ENCODE results near the gene ZNF598. TPM values are rescaled to one million over a fixed set of nuclear protein-coding genes. Genes with fewer than 3 reads are reported as not detected.
"Not testable (repeated sequence)": the region's sequence is repeated elsewhere in the genome, so short reads cannot be mapped to it uniquely, and the experiment has no call there.

The ZNF598 gene
- total RNA-seq, 3 donors from 2014 or later: 118 to 127 (median 126) TPM

DNA sequence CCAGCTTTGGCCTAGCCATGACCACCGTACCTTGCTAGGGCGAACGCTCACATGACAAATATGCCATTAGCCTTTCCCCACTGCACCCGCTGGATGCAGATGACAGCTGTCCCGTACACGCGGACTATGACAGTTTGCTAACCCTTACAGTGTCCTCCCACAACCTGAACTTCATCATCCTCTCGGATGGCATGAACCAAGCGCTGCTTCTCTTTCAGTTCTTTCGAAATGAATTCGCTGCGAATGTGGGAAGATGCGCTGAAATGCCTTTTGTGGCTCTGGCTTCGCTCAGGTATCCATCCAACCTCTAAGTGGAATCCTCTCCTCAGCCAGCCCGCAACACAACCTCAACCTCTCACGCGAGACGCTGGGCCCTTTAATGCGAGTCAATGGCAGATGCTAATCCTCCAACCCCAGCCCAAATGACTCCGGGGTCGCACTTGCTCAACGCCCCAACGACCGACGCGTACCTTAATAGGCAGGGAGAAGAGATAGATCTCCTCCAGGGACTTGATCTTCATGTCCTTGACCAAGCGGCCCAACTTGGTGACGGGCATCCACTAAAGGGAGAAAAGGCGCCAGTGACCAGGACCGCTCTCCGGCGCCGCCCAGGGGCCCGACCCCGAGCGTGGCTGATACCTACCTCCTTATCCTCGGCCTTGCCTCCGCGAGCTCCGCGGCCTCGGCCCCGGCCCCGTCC, 45.7 kb downstream of the ZNF598 start:
- Mint-ChIP-seq H3K4me1 (ENCODE audit: low read depth) (peaks cover 30% of the 10 kb centered on the region), H3K27me3 (ENCODE audit: low read depth) (no peaks in the 10 kb centered on the region), H3K36me3 (ENCODE audit: insufficient read depth) (peaks cover 37% of the 10 kb centered on the region), H3K9me3 (no peaks in the 10 kb centered on the region), H3K4me3 (peak overlapping the region; percentile 92)
- ATAC-seq (peak; percentile 0 to 1), DNase-seq (peak; percentile 34)

DNA sequence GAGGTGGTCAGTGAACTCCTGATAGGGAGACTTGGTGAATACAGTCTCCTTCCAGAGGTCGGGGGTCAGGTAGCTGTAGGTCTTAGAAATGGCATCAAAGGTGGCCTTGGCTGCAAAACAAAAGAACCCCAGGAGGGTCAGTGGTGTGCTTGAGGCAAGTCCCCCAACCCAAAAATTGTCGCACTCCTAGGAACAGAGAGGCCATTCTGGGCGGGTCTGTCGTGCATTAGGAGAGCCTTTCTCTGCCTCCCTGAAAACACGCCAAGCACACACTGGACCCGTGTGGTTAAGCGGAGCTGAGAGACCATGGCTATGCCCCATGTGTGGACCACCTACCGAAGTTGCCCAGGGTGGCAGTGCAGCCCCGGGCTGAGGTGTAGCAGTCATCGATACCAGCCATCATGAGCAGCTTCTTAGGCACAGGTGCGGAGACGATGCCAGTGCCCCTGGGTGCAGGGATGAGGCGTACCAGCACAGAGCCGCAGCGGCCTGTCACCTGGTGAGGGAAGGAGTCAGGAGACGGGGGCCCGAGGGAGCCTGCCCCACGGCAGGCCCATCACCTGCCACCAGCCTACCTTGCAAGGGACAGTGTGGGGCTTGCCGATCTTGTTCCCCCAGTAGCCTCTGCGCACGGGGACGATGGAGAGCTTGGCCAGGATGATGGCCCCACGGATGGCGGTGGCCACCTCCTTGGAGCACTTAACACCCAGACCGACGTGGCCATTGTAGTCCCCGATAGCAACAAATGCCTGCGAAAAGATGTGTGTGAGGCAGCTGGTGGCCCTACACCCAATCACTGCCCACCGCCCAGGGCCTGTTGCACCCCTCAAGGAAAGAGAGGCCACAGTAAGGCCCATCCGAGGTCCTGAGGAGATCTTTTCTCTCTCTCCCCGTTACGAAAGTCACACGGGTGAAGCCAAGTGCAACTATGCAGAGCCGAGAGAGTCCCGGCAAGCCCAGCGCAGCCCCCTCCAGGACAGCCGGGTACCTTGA, 47.2 kb downstream of the ZNF598 start:
- not testable (repeated sequence) for ATAC-seq; H3K9me3 Mint-ChIP-seq; DNase-seq; H3K27me3 Mint-ChIP-seq (ENCODE audit: low read depth)
- Mint-ChIP-seq H3K4me3 (peak overlapping the region; percentile 92), H3K36me3 (ENCODE audit: insufficient read depth) (peaks cover 37% of the 10 kb centered on the region), H3K4me1 (ENCODE audit: low read depth) (peaks cover 30% of the 10 kb centered on the region)

DNA sequence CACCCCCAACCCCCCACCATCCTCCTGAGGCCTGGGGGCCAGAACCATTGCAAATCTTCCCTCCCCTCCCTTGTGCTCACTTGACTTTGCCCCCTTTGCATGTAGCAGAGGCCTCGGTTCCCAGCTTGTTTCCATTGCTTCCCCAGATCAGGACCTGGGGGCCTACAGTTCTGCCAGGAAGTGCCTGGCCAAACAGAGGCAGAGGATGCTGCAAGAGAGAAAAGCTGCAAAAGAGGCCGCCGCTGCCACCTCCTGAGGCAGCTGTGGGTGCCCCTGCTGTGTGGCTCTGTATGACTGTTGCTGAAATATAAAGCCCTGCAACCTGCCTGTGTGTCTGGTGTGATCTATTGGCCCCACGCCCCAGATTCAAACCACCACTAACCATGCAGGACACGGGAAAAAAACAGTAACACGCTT, 48.0 kb downstream of the ZNF598 start:
- H3K27me3 Mint-ChIP-seq (ENCODE audit: low read depth): no peaks in the 10 kb centered on the region
- DNase-seq (no peak), ATAC-seq (no peak)
- H3K4me3 Mint-ChIP-seq: peak overlapping the region; percentile 92
- peaks cover 37% of the 10 kb centered on the region for H3K36me3 Mint-ChIP-seq (ENCODE audit: insufficient read depth)
- peaks cover 30% of the 10 kb centered on the region for H3K4me1 Mint-ChIP-seq (ENCODE audit: low read depth)
- no peaks in the 10 kb centered on the region for H3K9me3 Mint-ChIP-seq

DNA sequence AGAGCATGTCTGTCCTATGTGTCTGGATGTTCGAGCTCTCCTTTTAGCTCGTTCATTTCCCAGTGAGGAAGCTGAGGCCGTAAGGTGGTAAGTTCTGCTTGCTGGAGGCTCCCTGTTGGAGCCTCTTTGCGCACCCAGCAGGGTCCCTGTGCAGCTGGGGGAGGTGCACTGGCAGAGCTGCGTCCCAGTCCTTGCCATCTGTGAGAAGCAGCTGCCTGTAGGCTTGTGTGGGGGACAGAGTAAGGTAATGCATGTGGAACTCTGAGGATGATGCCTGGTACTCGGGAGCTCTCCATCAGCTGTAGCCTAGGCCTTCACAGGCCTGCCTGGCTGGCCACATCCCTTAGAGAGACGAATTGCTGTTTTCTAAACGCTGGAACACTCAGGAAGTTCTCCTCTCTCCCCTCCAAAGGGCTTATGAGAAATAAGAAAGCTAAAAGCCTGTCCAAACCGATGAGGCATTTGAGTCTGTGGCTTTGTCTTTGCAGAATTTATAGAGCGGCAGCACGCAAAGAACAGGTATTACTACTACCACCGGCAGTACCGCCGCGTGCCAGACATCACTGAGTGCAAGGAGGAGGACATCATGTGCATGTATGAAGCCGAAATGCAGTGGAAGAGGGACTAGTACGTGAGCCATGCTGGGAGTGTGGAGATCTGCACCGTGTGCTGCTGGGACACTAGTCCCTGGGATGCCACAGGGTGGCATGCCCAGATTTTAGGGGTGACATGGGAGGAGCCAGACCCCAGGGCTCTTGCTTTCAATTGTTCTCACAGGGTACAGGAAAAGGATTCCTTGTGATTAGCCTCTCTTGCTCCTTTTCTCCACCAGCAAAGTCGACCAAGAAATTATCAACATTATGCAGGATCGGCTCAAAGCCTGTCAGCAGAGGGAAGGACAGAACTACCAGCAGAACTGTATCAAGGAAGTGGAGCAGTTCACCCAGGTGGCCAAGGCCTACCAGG, 48.7 kb downstream of the ZNF598 start:
- DNase-seq: peak; percentile 36
- Mint-ChIP-seq H3K27me3 (ENCODE audit: low read depth) (no peaks in the 10 kb centered on the region), H3K4me1 (ENCODE audit: low read depth) (peaks cover 30% of the 10 kb centered on the region), H3K9me3 (no peaks in the 10 kb centered on the region), H3K36me3 (ENCODE audit: insufficient read depth) (peaks cover 37% of the 10 kb centered on the region), H3K4me3 (peak overlapping the region; percentile 92)
- ATAC-seq: peak; percentile 19 to 24

DNA sequence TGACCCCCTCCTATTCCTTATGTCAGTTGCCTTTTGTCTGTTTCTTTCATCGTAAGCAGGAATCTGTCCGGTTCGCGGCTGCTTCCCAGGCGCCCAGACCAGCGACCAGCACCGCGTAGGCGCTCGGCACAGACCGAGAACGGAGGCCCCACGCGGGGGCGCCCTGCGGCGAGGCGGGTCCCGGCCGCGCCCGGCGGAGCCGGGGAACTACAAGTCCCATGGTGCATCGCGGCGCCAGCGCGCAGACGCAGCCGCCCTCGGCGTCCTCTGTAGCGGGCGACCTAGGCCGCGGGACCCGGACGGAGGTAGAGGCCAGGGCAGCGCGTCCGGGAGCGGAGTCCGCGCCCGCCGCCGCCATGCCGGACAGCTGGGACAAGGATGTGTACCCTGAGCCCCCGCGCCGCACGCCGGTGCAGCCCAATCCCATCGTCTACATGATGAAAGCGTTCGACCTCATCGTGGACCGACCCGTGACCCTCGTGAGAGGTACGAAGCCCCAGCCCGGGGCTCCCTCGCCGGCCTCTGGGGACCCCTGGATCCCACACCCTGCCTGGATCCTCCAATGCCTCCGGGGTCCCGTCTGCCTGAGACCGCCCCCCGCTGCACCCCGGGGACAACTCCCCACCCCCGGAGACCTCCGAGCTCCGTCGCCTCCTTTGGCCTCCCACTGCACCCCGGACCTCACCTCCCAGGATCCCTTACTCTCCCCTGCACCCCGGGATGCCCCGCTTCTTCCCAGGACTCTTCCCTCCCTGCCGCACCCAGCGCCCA, 50.2 kb downstream of the ZNF598 start, which contains the start of gene NDUFB10:
Gene NDUFB10, plus strand, starts transcription at position 270 of the 771 bp plus-strand sequence. Its CDS starts 87 bp downstream, at position 357.
- Mint-ChIP-seq H3K27me3 (ENCODE audit: low read depth) (no peaks in the 10 kb centered on the region), H3K9me3 (no peaks in the 10 kb centered on the region), H3K4me1 (ENCODE audit: low read depth) (peaks cover 26% of the 10 kb centered on the region)

DNA sequence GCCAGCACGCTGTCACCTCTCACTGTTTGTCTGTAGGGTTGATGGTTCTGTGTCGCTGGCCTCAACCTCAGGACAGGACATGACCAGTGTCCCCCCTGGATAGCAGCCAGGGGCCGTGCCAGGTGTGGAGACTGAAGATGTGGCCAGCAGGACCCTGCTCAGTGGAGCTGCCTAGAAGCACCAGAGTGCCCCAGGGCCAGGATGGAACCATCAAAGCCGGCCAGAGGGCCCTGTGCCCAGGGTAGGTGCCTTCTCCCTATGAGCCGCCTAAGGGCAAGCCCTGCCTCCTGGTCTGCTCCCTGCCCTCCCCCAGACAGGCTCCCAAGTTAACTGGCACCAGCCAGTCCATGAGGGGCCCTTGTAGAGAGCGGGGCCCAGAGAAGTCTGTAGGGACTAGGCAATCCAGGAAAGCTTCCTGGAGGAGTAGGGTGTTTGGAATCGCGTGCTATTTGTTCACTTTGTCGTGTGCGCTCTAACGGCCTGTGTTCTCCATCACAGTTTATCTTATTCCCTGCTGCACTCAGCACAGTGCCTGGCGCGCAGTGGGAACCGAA, 50.8 kb downstream of the ZNF598 start:
- DNase-seq: no peak
- Mint-ChIP-seq H3K9me3 (no peaks in the 10 kb centered on the region), H3K4me1 (ENCODE audit: low read depth) (peaks cover 26% of the 10 kb centered on the region), H3K36me3 (ENCODE audit: insufficient read depth) (peaks cover 23% of the 10 kb centered on the region), H3K27me3 (ENCODE audit: low read depth) (no peaks in the 10 kb centered on the region), H3K4me3 (peak overlapping the region; percentile 92)
- no peak for ATAC-seq

More for the DNA sequence above, 50.2 kb downstream of the ZNF598 start, which contains the start of gene NDUFB10:
- H3K4me3 Mint-ChIP-seq: peak within 1 kb of the TSS; percentile 92
- peak; percentile 90 for DNase-seq
- H3K36me3 Mint-ChIP-seq (ENCODE audit: insufficient read depth): peaks cover 28% of the 10 kb centered on the region
- peak; percentile 63 to 68 for ATAC-seq

DNA sequence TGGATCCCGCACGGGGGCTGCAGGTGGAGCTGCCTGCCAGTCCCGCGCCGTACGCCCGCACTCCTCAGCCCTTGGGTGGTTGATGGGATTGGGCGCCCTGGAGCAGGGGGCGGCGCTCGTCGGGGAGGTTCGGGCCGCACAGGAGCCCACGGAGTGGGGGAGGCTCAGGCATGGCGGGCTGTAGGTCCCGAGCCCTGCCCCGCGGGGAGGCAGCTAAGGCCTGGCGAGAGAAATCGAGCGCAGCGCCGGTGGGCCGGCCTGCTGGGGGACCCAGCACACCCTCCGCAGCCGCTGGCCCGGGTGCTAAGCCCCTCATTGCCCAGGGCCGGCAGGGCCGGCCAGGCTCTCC, 51.5 kb downstream of the ZNF598 start:
- DNase-seq; H3K9me3 Mint-ChIP-seq; H3K27me3 Mint-ChIP-seq (ENCODE audit: low read depth); H3K4me3 Mint-ChIP-seq; ATAC-seq: not testable (repeated sequence)
- peaks cover 23% of the 10 kb centered on the region for H3K4me1 Mint-ChIP-seq (ENCODE audit: low read depth)
- peaks cover 18% of the 10 kb centered on the region for H3K36me3 Mint-ChIP-seq (ENCODE audit: insufficient read depth)

DNA sequence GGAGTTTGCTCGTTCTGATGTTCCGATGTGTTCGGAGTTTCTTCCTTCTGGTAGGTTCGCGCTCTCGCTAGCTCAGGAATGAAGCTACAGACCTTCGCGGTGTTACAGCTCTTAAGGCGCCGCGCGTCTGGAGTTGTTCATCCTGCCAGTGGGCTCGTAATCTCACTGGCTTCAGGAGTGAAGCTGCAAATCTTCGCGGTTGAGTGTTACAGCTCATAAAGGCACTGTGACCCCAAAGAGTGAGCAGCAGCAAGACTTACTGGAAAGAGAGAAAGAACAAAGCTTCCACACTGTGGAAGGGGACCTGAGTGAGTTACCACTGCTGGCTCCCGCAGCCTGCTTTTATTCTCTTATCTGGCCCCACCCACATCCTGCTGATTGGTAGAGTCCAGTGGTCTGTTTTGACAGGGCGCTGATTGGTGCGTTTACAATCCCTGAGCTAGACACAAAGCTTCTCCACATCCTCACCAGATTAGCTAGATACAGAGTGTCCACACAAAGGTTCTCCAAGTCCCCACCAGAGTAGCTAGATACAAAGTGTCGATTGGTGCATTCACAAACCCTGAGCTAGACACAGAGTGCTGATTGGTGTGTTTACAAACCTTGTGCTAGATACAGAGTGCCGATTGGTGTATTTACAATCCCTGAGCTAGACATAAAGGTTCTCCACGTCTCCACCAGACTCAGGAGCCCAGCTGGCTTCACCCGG, 52.0 kb downstream of the ZNF598 start:
- Mint-ChIP-seq H3K4me1 (ENCODE audit: low read depth) (peaks cover 22% of the 10 kb centered on the region), H3K36me3 (ENCODE audit: insufficient read depth) (peaks cover 13% of the 10 kb centered on the region)
- not testable (repeated sequence) for DNase-seq; H3K27me3 Mint-ChIP-seq (ENCODE audit: low read depth); H3K4me3 Mint-ChIP-seq; H3K9me3 Mint-ChIP-seq; ATAC-seq

DNA sequence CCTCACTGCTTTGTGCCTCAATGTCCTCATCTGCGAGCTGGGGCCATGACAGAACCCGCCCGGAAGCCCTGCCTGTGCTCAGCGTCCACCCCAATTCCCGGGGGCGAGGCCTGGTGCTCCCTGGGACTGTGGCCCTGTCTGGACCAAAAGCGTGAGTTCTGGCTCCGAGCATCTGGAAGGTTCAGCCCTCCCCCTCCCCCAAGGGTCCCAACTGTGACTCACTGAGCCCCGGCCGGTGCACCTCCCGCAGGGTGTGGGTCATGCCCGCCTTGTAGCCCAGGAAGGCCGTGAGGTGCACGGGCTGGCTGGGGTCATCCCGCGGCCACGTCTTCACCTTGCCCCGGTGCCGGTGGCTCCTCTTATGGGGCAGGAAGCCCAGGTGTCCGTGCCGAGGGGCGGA, 55.9 kb downstream of the ZNF598 start:
- ATAC-seq (no peak), DNase-seq (no peak)
- H3K4me3 Mint-ChIP-seq: no peak overlapping the region
- no peaks in the 10 kb centered on the region for H3K9me3 Mint-ChIP-seq
- H3K36me3 Mint-ChIP-seq (ENCODE audit: insufficient read depth): no peaks in the 10 kb centered on the region
- peaks cover 2% of the 10 kb centered on the region for H3K4me1 Mint-ChIP-seq (ENCODE audit: low read depth)
- no peaks in the 10 kb centered on the region for H3K27me3 Mint-ChIP-seq (ENCODE audit: low read depth)

DNA sequence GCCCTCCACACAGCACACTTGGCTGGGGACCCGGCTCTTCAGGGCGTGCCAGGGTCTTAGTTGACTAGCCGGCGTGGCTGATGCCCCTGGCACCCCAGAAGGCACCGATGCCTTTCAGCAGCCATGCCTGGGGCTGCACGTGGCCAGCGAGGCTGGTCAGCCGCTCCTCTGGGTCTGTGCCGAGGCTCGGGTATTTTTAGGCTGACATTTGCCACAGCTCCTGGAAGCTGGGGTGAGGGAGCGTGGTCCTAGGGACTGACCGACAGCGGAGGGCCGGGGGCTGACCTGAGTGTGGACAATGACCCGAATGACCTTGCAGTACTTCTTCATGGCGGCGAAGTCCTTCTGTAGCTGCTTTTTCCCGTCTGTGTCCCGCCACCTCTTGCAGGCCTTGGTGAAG, 59.1 kb downstream of the ZNF598 start:
- Mint-ChIP-seq H3K4me1 (ENCODE audit: low read depth) (peaks cover 2% of the 10 kb centered on the region), H3K27me3 (ENCODE audit: low read depth) (no peaks in the 10 kb centered on the region), H3K9me3 (no peaks in the 10 kb centered on the region), H3K4me3 (no peak overlapping the region), H3K36me3 (ENCODE audit: insufficient read depth) (no peaks in the 10 kb centered on the region)
- DNase-seq: no peak
- no peak for ATAC-seq

DNA sequence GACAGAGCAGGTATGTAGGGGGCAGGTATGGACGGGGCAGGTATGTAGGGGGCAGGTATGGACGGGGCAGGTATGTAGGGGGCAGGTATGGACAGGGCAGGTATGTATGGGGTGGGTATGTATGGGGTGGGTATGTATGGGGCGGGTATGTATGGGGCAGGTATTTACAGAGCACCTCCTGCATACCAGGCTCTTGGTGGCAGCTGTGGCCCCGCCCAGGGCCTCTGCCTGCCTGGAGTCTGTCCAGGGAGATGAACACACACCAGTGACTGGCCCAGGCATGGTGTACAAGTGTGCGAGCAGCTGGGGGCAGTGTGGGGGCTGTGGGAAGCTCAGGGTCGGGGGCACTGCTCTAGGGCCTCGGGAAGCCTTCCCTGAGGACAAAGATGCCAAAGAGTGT, 59.6 kb downstream of the ZNF598 start:
- Mint-ChIP-seq H3K4me3 (no peak overlapping the region), H3K9me3 (no peaks in the 10 kb centered on the region), H3K36me3 (ENCODE audit: insufficient read depth) (no peaks in the 10 kb centered on the region), H3K27me3 (ENCODE audit: low read depth) (no peaks in the 10 kb centered on the region), H3K4me1 (ENCODE audit: low read depth) (peaks cover 2% of the 10 kb centered on the region)
- ATAC-seq (no peak), DNase-seq (no peak)

DNA sequence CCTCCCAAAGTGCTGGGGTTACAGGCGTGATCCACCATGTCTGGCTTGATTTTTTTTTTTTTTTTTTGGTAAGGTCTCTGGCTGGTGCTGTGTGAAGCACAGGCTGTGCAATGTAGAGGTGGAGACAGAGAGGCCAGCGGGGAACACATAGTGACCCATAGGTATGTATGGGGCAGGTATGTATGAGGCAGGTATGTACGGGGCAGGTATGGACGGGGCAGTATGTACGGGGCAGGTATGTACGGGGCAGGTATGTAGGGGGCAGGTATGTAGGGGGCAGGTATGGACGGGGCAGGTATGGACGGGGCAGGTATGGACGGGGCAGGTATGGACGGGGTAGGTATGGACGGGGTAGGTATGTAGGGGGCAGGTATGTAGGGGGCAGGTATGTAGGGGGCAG, 60.1 kb downstream of the ZNF598 start:
- DNase-seq (no peak), ATAC-seq (no peak)
- Mint-ChIP-seq H3K4me1 (ENCODE audit: low read depth) (peaks cover 4% of the 10 kb centered on the region), H3K27me3 (ENCODE audit: low read depth) (no peaks in the 10 kb centered on the region), H3K9me3 (no peaks in the 10 kb centered on the region), H3K4me3 (no peak overlapping the region), H3K36me3 (ENCODE audit: insufficient read depth) (no peaks in the 10 kb centered on the region)
